ENCODE results near the gene SLC24A3. TPM values are rescaled to one million over a fixed set of nuclear protein-coding genes. Genes with fewer than 3 reads are reported as not detected.

Gene SLC24A3
- total RNA-seq, 1 donor from 2014 or later: 0.21 TPM

GRCh38 chr20:19619904-19620430 lies 407.5 kb downstream of the SLC24A3 start:
- Mint-ChIP-seq H3K9me3 (peaks cover 3% of the 10 kb centered on the region), H3K27me3 (ENCODE audit: insufficient read depth, low read depth) (no peaks in the 10 kb centered on the region), H3K4me1 (peaks cover 20% of the 10 kb centered on the region), H3K36me3 (no peaks in the 10 kb centered on the region), H3K27ac (no peak overlapping the region), H3K4me3 (no peak overlapping the region)
- Histone ChIP-seq H4K20me1 (ENCODE audit: low read depth) (no peaks in the 10 kb centered on the region), H3K36me3 (no peaks in the 10 kb centered on the region), H3K4me3 (no peak overlapping the region), H3F3A (ENCODE audit: low read depth) (no peaks in the 10 kb centered on the region), H3K27me3 (no peaks in the 10 kb centered on the region), H3K4me1 (peaks cover 2% of the 10 kb centered on the region), H3K9ac (no peak overlapping the region), H3K27ac (no peak overlapping the region), H2AFZ (replicated peaks) (no peak overlapping the region), H3K9me3 (ENCODE audit: low read depth) (no peaks in the 10 kb centered on the region), H3K4me2 (no peak overlapping the region), H3K79me2 (ENCODE audit: low read depth) (no peaks in the 10 kb centered on the region)
- DNase-seq (ENCODE audit: low spot score): no peak
- TF ChIP-seq EZH2 (IDR thresholded peaks at IDR 0.05) (no peak), CTCF (IDR thresholded peaks at IDR 0.05) (no peak), EZH2phosphoT487 (IDR thresholded peaks at IDR 0.05) (no peak)

DNA sequence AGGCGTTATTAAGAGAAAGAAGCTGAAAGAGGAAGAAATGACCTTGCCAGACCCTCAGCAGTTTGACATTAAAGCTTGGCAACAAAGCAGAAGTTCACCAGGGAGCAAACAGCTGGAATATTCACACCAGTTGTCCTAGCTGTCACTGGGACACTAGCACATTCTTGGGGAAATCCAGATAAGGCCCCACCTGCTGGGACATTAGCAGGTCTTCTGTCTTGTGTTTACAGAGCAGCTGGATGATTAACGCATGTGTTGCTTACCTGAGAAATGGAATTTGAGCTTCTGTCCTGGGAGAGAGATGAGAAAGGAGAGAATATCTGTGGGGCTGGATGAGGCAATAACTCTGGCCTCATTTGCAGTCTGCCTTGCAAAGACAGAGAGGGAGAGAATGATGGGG lies 408.0 kb downstream of the SLC24A3 start:
- peak; percentile 10 for DNase-seq (ENCODE audit: low spot score)
- no peak overlapping the region for H3K27ac Mint-ChIP-seq

DNA sequence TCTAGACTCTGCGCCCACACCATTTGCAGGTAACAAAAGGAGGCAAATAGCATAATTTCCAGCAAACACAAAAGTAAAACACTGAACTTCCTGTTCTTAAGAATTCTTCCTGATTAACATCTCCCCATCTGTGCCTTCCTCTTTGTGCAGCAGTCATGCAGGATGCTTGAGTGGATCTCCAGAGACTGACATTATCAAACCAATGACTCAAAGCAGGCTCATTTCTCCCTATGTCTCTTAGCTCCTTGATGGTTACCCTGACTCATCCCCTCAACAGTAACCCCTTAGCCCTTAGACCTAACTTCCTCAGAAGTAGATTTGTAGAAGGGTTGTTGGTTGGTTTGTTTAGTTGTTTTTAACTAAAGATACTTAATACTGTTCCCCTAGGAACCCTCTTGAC lies 408.6 kb downstream of the SLC24A3 start:
- no peaks in the 10 kb centered on the region for H3K27me3 ChIP-seq
- no peak overlapping the region for H3K27ac Mint-ChIP-seq
- H3K27me3 Mint-ChIP-seq (ENCODE audit: insufficient read depth, low read depth): no peaks in the 10 kb centered on the region
- H3K36me3 Mint-ChIP-seq: no peaks in the 10 kb centered on the region
- H3F3A ChIP-seq (ENCODE audit: low read depth): no peaks in the 10 kb centered on the region
- no peak overlapping the region for H3K4me3 Mint-ChIP-seq
- H3K9me3 Mint-ChIP-seq: peaks cover 3% of the 10 kb centered on the region
- no peak overlapping the region for H3K4me3 ChIP-seq
- no peaks in the 10 kb centered on the region for H4K20me1 ChIP-seq (ENCODE audit: low read depth)
- H3K9ac ChIP-seq: no peak overlapping the region
- DNase-seq (ENCODE audit: low spot score): no peak
- TF ChIP-seq EZH2 (IDR thresholded peaks at IDR 0.05): no peak
- no peak for TF ChIP-seq CTCF (IDR thresholded peaks at IDR 0.05)
- H3K27ac ChIP-seq: no peak overlapping the region
- H3K79me2 ChIP-seq (ENCODE audit: low read depth): no peaks in the 10 kb centered on the region
- peaks cover 20% of the 10 kb centered on the region for H3K4me1 Mint-ChIP-seq
- no peak overlapping the region for H2AFZ ChIP-seq (replicated peaks)
- H3K9me3 ChIP-seq (ENCODE audit: low read depth): no peaks in the 10 kb centered on the region
- no peaks in the 10 kb centered on the region for H3K36me3 ChIP-seq
- no peak overlapping the region for H3K4me2 ChIP-seq
- H3K4me1 ChIP-seq: peaks cover 2% of the 10 kb centered on the region

More for the DNA sequence above, 408.0 kb downstream of the SLC24A3 start:
- H3K9me3 ChIP-seq (ENCODE audit: low read depth): no peaks in the 10 kb centered on the region
- Mint-ChIP-seq H3K36me3 (no peaks in the 10 kb centered on the region), H3K4me3 (no peak overlapping the region), H3K27me3 (ENCODE audit: insufficient read depth, low read depth) (no peaks in the 10 kb centered on the region), H3K9me3 (peaks cover 3% of the 10 kb centered on the region), H3K4me1 (peaks cover 20% of the 10 kb centered on the region)
- H2AFZ ChIP-seq (replicated peaks): no peak overlapping the region
- H3K9ac ChIP-seq: no peak overlapping the region
- no peak overlapping the region for H3K4me3 ChIP-seq
- peaks cover 2% of the 10 kb centered on the region for H3K4me1 ChIP-seq
- TF ChIP-seq CTCF (IDR thresholded peaks at IDR 0.05) (no peak), EZH2 (IDR thresholded peaks at IDR 0.05) (no peak), EZH2phosphoT487 (IDR thresholded peaks at IDR 0.05) (no peak)
- H3K27ac ChIP-seq: no peak overlapping the region
- H3K36me3 ChIP-seq: no peaks in the 10 kb centered on the region
- H4K20me1 ChIP-seq (ENCODE audit: low read depth): no peaks in the 10 kb centered on the region
- no peaks in the 10 kb centered on the region for H3K27me3 ChIP-seq
- no peak overlapping the region for H3K4me2 ChIP-seq
- no peaks in the 10 kb centered on the region for H3K79me2 ChIP-seq (ENCODE audit: low read depth)
- no peaks in the 10 kb centered on the region for H3F3A ChIP-seq (ENCODE audit: low read depth)
